ENCODE results near the gene NQO1.
A peak's percentile ranks its signal among the peaks of the same experiment; 100 is the strongest.
"Not testable (repeated sequence)": the region's sequence is repeated elsewhere in the genome, so short reads cannot be mapped to it uniquely, and the experiment has no call there.

NQO1 gene

DNA sequence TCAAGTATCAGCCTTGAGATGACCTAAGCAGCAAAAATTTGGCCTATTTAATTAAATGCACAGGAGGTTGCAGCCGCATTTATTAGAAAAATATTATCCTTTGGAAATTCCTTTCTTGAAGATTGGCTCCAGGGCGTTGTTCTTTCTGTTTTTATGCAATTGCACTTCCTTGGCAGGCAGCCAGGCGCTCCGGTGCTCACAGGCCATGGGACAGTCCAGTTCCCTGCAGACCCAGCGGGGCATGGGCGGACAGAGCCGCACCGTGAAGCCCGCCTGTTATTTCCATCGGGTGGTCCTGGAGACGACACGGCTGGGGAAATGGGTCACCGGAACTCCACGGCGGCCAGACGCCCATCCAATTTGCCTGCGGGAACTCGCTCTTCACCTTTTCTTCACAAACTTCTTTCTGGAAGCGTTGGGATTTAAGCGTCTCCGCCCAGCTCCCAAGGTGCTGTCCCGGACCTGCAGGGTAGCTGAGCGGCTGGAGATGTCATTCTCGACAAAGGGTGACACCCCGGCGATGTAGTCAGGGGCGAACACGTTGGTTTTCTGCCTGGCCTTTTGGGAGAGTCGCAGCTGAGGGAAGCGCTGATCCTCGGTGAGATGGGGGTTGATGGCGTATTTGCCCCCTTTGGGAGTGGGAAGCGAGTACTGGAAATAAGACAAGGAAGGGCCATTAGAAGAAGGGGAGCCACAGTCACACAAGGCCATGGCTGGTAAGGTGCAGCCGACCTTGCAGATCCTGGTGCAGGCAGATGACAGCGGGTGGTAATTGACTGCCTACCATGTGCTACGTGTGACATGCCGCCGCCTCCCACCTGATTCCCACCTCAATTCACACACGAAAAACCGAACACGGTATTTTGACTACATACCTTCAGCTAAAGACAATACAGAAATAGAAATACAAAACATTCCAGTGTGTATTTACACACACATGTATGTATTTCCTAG is 15.9 kb upstream of the NQO1 start:
- DNase-seq = no peak

DNA sequence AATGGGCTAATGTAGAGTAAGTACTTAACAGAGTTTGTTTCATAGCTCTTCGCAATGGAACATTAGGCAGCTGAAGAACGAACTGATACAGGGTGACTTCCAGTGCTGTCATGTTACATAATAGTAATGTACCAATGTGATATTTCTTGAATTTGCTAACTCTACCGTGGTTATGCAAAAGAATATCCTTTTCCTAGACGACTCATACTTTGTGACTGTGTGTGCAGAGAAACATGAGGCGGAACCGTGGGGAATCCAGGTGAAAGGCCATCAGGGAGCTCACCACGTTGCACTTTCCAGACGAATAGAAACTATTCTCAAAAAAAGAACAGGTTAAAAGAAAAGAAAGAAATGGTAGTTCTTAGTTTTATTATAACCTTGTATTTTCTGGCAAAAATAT is 15.2 kb upstream of the NQO1 start:
- DNase-seq = no peak

DNA sequence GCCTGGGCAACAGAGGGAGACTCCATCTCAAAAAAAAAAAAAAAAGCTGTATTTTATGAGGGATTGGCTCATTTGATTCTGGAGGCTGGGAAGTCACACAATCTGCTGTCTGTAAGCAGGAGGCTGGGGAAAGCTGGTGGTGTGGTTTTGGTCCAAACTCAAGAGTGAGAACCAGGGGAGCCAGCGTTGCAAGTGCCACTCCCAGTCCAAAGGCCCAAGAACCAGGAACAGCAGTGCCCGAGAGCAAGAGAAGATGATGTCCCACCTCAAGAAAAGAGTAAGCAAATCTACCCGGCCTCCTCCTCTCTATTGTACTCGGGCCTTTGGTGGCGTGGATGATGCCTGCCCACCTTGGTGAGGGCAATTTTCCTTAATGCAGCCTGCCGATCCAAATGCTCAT is 5.7 kb upstream of the NQO1 start:
- DNase-seq = no peak

DNA sequence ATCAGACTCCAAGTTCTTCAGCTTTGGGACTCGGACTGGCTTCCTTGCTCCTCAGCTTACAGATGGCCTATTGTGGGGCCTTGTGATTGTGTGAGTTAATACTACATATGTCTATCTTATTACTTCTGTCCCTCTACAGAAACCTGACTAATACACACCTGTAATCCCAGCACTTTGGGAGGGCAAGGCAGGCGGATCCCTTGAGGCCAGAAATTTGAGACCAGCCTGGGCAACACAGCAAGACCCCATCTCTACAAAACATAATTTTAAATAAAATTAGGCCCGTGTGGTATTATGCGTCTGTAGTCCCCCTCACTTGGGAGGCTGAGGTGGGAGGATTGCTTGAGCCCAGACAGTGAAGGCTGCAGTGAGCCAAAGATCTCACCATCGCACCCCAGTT is 4.9 kb upstream of the NQO1 start:
- DNase-seq = not testable (repeated sequence)

DNA sequence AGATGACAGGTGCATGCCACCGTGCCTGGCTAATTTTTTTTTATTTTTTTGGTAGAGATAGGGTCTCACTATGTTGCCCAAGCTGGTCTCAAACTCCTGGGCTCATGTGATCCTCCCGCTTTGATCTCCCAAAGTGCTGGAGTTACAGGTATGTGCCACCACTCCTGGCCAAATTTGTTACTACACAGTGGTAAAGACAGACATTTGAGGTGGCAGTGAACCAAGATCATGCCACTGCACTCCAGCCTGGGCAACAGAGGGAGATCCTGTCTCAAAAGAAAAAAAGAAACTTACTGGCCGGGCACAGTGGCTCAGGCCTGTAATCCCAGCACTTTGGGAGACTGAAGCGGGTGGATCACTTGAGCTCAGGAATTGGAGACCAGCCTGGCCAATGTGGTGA is 2.7 kb upstream of the NQO1 start:
- DNase-seq = not testable (repeated sequence)

DNA sequence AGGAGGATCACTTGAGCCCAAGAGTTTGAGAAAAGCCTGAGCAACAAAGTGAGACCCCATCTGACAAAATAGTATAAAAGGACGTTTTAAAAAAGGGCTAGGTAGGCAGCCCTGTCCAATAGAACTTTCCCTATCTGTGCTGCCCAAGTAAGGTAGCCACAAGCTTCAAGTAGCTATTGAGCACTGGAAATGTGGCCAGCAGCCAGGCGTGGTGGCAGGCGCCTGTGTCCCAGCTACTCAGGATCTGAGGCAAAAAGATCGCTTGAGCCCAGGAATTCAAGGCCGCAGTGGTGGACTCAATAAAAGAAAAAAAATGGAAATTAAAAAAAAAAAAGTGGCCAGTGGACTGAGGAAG is 1.5 kb upstream of the NQO1 start:
- no peak for DNase-seq

DNA sequence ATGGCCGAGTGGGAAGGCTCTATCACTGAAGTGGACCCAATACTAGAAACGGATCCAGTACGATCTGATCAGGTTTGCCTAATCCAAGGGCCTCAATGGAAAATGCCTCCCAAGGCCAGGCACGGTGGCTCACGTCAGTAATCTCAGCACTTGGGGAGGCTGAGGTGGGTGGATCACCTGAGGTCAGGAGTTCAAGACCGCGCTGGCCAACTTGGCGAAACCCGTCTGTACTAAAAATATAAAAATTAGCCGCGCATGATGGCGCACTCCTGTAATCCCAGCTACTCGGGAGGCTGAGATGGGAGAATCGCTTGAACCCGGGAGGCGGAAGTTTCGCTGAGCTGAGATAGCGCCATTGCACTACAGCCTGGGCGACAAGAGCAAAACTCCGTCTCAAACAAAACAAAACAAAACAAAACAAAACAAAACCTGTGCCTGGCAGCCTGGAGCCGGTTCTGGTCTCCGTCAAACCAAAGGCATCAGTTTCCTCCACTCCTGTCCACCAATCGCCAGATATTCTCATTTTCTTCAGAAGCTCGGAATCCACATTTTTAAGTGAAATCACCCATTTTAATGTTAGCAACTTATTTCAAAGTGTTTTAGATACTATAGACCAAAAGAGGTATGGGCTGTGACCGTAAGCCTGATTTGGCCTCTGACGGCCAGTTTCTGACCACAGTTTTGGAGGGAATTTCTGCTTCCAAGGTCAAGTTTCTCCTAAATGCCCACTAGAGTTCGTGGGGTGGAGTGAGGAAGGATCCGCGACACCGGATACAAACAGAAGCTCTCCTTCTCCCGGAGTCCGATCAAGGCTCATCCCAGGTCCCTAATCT is 664 bp downstream of the NQO1 start:
- no peak for DNase-seq

DNA sequence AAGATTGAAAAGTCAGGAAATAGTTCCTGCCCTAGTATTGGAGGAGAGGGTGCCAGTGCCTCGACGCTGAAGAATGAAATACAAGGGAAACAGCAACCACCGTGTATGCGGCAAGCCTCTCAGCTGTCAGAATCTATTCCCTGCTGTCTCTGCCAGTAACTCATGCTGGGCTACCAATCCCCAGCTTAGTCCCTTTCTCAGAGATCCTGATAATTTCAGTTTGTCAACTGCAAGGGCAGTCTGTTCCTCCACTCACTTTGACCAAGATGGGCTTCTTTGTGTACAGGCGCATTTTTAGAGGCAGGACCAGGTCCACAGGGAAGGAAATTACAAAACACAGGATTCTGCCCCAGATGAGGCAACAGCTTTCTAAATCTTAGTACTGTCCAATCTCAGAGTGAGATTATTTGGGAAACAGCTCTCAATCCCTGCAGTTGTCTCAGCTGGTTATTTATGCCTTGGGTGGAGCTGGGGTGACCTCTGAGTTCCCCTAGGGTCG is 1.3 kb downstream of the NQO1 start:
- no peak for DNase-seq

DNA sequence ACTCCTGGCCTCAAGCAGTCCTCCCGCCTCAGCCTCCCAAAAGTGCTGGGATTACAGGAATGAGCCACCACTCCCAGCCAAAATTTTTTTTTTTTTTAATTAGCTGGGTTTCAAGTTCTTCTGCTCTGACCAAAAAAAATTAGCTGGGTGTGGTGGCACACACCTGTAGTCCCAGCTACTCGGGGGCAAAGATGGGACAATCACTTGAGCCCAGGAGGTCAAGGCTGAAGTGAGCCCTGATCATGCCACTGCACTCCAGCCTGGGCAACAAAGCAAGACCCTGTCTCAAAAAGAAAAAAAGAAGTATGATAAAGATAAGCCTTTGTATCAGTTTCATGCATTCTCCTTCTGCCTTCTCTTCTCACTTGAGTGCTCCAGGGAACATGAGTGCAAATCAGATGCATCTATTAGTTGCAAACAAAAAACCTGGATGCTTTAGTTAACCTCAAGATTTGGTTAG is 1.9 kb downstream of the NQO1 start:
- DNase-seq = no peak

DNA sequence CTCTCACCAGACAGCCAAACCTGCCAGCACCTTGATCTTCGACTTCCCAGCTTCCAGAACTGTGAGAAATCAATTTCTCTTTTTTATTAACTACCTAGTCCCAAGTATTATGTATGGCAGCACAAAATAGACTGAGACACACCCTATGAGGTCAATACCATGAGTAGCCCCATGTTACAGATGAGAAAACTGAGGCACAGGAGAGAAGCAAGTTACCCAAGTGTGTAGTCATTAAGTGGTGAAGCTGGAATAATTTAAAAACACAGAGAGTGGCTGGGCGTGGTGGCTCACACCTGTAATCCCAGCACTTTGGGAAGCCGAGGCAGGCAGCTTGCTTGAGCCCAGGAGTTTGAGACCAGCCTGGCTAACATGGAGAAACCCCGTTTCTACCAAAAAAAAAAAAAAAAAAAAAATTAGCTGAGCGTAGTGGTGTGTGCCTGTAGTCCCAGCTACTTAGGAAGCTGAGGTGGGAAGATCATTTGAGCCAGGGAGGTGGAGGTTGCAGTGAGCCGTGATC is 4.9 kb downstream of the NQO1 start:
- no peak for DNase-seq

DNA sequence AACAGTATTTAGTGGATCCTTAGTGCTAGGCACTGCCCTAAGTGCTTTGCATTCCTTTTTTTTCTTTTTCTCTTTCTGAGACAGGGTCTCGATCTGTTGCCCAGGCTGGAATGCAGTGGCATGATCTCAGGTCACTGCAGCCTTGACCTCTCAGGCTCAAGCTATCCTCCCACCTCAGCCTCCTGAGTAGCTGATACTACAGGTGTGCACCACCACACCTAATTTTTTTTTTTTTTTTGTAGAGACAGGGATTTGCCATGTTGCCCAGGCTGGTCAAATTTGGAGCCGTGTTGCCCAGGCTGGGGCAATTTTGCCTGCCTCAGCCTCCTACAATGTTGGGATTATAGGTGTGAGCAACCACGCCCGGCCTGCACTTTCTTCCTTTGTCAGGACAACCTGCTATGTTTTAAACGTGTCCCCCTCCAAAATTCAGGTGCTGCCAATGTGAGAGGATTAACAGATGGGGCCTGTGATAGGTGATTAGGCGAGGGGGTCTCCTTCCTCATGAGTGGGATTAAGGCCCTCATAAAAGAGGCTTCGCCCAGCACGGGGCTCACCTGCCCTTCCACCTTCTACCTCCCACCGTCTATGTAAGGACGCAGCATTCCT is 5.4 kb downstream of the NQO1 start:
- DNase-seq = no peak

DNA sequence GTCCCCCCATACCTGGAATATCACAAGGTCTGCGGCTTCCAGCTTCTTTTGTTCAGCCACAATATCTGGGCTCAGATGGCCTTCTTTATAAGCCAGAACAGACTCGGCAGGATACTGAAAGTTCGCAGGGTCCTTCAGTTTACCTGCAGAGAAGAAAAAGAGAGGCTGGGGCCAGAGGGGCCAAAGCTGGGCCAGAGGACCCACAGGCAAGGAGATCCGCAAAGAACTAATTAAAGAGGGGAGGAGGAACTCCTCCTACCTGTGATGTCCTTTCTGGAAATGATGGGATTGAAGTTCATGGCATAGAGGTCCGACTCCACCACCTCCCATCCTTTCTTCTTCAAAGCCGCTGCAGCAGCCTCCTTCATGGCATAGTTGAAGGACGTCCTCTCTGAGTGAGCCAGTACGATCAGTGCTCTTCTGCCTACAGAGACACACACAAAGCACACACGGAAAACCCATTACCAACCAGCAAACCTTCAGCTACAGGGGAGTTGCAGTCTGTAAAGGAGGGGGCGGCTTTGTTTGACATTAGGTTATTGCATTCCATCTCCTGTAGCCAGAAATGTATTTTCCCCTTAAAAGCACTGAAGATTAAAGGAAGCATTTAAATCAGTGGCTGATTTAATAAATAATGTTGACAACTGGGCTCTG is 8.1 kb downstream of the NQO1 start:
- no peak for DNase-seq

DNA sequence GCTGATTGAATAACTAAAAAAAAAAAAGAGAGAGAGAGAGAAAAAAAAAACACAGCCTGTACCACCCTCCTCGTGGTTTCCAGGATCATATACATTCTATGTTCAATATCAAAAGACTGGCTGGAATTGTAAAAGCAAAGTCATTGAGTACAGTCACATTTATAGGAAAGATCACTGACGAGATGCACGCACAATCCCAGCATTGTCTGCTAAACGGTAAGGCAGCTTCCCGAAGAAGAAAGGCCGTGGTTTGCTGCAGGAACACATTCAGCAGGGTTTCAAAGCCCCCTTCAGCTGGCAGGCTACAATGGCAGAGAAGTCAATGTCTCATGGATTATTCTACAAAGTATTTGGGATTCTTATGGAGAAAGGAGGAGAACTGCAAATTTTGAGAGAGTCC is 9.3 kb downstream of the NQO1 start:
- DNase-seq = no peak

DNA sequence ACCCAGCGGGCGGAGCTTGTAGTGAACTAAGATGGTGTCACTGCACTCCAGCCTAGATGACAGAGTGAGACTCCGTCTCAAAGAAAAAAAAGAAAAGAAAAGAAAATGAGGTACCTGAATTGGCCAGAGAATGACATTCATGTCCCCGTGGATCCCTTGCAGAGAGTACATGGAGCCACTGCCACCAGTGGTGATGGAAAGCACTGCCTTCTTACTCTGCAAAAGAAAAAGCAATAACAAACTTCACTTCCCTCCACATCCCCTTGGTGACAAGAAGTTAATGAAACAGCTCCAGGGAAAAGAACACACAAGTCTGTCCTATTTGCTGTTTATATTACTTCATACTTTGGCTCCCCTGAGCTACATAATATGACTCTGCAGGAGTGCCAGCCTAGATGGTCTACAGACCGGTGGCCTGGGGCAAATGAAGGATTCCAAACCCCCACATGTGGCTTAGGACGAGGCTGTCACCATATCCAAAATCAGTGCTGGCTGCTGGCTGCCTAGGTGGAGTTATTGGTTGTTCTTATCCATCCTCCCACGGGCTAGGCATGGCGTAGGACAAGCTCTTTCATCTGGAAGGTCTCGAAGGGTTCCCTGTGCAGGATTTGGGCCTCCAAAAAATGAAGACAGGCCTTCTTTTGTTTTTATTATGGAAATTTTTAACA is 13.3 kb downstream of the NQO1 start:
- DNase-seq = no peak

DNA sequence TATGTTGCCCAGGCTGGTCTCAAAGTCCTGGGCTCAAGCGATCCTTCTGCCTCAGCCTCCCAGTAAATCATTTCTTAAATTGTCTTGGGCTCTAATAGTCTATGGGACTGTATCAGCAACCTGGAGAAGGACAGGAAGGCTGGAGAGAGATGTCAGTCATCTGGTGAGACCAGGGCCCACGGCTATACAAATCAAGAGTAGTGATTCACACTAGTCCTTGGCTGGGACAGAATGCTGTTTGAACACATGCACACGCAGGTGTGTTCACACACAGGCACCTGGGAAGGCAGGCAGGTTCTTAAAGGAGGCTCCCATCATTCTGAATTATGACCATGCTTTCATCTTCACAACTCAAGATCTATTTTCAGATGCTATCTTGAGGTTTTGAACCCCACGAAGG is 14.1 kb downstream of the NQO1 start:
- DNase-seq = no peak

DNA sequence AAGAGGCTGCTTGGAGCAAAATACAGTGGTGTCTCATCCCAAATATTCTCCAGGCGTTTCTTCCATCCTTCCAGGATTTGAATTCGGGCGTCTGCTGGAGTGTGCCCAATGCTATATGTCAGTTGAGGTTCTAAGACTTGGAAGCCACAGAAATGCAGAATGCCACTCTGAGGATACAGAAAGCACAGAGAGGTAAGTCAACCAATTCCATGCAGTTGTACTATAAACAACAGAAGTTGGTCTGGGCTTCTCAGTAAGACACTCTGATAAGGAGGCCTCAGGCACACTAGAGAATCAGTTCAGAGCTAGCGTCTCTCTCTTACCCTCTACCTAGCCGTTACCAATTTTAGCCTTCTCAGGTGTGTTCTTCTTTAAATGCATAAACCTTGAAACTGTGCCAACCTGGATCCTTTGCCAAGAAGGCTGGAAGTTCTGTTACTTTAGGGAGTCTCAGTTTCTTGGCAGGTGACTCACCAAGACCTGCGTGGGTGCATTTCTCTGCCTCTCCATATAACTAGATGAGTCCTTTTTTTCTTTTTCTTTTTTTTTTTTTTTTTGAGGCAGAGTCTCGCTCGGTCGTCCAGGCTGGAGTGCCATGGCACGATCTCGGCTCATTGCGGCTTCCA is 15.1 kb downstream of the NQO1 start:
- DNase-seq = no peak

DNA sequence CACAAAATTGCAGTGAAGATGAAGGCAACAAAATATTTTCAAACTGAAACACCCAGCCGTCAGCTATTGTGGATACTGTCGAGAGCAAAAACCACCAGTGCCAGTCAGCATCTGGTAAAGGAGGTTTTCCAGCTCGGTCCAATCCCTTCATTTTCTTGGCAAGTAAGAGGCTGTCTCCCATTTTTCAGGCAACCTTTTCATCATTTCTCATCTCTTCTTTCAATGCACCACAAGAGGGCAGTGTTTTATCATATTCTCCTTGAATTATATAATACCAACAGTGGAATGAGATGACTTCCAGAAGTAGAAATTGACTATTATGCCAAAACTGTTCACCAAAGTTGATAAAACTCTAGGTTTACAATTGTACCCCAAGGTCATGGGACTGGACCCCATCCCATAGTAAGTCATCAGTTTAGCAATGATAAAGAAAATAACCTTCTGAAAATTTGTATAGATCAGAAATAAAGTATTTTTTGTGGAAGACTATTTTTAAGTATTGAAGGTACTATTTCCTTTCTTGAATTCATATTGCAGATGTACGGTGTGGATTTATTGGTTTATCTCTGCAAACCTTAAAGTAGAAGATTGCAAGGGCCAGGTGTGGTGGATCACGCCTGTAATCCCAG is 16.8 kb downstream of the NQO1 start:
- DNase-seq = peak; percentile 35

DNA sequence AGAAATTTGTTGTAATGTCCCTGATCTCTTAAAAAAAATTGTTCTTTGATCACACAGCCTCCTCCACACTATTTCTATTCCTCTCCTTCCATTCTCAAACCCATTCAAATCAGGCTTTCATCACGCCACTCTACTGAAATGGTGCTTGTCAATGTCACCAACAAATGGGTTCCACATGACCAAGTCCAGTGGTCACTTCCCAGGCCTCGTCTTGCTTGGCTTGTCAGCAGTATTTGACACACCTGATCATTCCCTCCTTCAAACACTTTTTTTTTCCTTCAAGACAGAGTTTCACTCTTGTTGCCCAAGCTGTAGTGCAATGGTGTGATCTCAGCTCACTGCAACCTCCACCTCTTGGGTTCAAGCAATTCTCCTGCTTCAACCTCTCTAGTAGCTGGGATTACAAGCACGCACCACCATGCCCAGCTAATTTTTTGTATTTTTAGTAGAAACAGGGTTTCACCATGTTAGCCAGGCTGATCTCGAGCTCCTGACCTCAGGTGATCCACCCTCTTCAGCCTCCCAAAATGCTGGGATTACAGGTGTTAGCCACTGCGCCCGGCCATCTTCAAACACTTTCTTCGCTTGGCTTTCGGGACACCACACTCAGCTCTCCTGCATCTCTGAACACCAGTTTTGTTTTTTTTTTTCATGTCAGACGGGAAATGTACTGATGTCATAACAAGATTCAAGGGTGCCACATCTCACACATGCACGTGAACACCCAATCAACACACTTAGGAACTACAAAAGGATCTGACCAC is 18.3 kb downstream of the NQO1 start:
- DNase-seq = no peak

DNA sequence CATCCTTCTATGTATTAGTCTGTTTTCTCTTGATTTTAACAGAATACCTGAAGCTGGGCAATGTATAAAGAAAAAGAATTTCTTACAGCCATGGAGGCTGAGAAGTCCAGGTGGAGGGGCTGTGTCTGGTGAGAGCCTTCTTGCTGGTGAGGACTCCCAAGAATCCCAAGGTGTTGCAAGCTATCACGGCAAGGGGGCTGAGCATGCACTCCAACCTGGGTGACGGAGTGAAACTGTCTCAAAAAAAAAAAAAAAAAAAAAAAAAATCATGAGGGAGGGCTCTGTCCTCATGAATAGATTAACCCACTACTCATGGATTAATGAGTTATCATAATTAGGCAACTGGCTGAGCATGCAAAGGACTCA is 19.4 kb downstream of the NQO1 start:
- no peak for DNase-seq

DNA sequence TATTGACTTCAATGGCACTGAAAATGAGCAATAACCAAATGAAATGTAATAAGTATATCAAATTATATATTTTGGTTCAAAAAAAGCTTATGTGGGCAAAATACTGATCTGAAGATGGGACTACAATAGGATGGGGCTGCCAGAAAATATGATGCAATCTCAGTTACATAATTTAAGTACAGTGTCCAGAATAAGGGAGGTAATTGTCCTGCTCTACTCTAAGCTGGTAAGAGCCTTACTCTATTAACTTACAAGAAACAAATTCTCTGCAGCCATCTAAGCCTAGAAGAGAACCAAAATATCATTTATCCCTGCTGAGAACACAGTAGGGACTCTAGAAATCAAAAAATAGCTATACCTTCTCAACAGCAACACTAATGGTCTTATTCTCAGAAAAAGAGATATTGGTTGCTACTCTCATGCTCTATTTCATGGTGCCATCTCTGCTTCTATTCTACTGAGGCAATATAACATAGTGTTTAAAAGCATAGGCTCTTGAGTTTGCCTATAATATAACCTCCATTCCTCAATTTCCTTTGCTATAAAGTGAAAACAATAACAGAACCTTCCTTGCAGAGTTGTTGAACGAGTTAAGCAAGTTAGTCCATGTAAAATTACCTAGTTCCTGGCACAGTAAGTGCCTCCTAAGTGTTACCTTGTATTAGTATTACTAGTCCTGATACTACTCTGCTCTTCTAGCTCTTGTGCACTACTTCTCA is 19.9 kb downstream of the NQO1 start:
- no peak for DNase-seq
